GM12874 (cell line): Measurements from ENCODE around the gene LOXL4.

Experiments
- TF ChIP-seq, protein P1 (sequence below): IDR thresholded peaks from 2 replicates; pipeline ENCODE4 v1.5.1; 2011; ENCODE audit warnings: low read depth, mild to moderate bottlenecking, control low read depth, low read length, moderate library complexity; ENCODE audit not compliant: insufficient read depth

Gene LOXL4

DNA sequence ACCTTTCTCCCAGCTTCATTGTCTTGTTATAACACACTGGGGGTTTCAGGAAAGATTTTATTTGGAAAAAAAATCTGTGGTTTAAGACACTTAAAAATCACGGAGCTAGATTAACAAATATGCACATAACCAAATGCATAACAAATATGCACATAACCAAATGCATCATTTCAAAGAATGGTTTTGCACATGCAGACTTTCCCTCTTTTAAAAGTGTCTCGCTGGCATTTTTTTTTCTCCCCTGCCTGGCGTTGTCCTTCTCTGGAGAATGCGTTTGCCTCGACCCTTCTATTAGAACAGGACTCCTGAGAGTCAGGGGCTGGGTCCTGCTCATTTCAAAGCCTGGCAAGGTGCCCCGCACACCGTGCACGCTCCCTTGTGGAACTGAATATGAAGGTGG, 42.7 kb upstream of the LOXL4 start:
- TF ChIP-seq, protein P1, sequence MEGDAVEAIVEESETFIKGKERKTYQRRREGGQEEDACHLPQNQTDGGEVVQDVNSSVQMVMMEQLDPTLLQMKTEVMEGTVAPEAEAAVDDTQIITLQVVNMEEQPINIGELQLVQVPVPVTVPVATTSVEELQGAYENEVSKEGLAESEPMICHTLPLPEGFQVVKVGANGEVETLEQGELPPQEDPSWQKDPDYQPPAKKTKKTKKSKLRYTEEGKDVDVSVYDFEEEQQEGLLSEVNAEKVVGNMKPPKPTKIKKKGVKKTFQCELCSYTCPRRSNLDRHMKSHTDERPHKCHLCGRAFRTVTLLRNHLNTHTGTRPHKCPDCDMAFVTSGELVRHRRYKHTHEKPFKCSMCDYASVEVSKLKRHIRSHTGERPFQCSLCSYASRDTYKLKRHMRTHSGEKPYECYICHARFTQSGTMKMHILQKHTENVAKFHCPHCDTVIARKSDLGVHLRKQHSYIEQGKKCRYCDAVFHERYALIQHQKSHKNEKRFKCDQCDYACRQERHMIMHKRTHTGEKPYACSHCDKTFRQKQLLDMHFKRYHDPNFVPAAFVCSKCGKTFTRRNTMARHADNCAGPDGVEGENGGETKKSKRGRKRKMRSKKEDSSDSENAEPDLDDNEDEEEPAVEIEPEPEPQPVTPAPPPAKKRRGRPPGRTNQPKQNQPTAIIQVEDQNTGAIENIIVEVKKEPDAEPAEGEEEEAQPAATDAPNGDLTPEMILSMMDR = no peak

DNA sequence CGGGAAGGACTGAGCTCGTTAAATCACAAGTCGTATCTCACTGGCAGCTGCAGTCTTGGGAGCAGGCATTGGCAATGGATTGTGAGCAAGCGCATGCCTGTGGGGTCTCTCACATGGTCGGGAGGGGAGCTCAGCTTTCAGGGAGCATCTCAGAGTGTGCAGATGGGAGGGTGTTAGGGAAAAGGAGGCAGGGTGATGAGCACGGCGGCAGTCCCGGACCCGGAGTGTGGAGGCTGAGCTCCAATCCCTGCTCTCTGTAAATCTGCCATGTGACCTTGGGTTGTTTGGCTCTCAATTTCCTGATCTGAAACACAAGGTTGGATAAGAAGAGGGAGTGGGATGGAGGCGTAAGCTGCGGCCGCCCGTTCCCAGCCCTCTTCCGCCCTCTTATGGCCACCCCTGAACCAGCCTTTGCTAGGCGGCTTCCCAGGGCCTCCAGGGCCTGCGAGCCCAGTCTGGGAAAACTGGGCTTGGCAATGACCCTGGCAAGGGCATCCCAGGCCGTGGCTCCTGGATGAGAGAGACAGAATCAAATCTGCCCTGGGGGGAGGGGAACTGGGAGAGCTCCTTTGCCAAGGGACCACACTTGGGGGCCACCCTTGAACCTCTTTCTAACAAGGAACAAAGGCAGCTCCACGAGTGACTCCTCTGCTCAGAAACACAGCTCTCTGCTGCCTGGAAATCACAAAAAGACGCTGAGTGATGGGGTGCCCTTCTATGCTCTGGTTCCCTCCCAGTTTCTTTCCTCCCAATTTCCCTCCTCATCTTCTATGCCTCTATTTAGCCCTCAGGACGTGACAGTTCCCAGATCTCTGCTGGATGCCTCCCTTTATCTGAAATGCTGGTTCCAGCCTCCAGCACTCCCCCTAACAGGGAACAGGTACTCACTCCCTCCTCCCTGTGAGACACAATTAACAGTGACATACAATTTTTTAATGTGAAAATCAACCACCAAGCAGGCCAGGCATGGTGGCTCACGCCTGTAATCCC, 41.7 kb upstream of the LOXL4 start:
- TF ChIP-seq, protein P1 = peak; percentile 59

DNA sequence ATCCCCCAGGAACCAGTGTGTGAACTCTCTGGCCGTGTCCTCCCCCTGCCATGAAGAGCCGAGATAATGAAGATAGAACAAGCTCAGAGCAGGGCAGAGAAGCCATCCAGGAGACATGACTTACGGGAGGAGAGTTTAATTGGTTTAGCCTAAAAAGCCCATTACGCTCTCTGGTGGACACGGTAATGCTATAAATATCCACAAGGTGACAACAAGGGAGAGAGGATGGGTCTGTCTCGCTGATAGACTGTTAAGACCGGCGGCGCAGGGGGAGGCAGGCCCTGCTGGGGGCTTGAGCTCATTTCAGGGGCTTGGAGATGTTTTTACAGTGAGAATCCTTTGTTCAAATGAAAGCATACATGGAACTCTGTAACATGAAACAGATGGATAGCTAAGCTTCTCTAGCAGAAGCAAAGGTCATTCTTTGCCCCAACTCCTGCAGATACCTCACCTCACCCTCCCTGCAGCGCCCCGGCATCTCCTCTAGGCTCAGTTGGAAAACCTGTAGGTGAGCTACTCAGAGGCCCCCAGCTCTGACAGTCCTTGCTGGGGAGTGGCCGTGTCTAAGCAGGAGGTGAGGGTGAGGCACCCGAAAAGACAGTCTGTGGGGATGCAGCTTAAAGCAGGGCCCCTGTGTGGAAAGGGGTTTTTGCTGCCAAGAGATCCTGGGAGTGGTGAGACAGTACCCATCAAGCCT, 40.8 kb upstream of the LOXL4 start:
- TF ChIP-seq, protein P1 = no peak

DNA sequence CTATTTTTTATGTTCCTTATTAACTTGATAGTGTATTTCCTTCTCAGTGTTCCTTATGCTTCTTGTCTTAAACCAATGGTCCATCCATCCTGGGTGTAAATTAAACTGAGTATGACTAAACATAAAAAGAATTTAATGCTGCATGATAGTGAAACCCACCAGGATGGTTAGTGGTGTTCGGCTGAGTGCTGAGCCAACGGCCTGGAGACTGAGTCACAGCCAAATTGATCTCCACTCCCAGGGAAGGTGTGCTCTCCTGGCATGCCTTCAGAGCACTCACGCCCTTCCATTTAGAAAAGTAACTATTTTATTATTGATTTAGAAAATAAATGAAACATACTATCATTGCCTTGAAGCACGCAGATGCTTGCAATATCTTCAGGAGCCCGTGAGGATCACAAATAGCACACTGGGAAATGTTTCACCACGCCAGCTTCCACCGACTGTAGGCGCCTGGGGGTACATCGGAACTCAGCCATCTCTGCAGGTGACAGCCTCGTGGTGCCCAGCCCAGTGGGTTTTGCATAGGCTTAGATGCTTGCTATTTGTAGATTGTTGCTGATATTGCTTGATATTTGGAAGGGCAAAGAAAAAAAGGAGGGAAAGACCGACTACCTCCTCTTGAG, 40.0 kb upstream of the LOXL4 start:
- TF ChIP-seq, protein P1 = no peak

DNA sequence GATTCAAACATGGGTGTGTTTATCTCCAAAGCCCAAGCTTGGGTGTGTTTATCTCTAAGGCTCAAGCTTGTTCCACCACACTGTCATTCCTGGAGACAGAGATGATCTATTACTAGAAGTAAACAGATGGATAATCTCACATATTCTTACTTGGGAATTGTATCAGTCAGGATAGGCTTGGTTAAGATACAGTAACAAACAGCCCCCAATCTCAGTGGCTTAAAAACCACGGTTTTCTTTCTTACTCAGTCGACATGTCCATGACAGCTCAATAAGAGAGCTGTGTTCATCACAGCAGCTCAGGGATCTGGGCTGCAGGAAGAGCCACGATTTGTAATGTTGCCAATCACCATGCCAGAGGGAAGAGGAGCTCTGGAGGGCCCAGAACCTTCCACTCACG, 38.5 kb upstream of the LOXL4 start:
- TF ChIP-seq, protein P1 = no peak

DNA sequence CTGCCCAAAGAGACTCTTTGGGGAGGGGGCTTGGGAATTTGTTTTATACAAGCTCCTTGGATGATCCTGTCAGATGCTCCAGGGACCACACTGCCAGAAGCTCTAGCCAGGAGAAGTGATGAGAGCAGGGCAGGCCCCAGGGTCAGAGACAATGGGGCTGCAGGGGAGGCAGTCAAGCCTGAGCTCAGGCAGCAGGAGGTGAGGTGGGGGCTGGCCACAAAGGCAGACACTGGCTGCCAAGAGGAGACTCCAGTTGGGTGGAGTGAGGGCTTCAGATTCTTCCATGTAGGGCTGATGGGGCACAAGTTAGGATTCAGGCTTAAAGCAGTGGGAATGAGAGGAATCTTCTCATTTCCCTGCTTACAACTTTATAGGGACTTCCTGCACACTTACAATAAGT, 35.6 kb upstream of the LOXL4 start:
- TF ChIP-seq, protein P1 = no peak
